SK-N-SH (cell line): Measurements from ENCODE around the gene IL16. TPM values are rescaled to one million over a fixed set of nuclear protein-coding genes. Genes with fewer than 3 reads are reported as not detected.

ENCODE experiments used
- CTCF ChIA-PET: fragments of 300-600, 350-600 bp; formaldehyde crosslinking; extraction: SDS; loops from one replicate; lab custom pipeline; 2021; lab: Yijun Ruan, JAX
- POLR2A ChIA-PET: fragments of 350-600 bp; sonication (Branson Sonifier 250); formaldehyde crosslinking; extraction: SDS; loops from one replicate; lab custom pipeline; 2020; ENCODE audit warnings: antibody characterized with exemption, inconsistent platforms; lab: Yijun Ruan, JAX
- DNase-seq: peaks from one replicate; pipeline ENCODE4 v3.0.0; 2012
- H2AFZ ChIP-seq: fragments of 200-600 bp; sonication (generic); 2 replicates; pipeline ENCODE4 v1.8.1; 2016; ENCODE audit warnings: antibody characterized with exemption, mild to moderate bottlenecking, low read depth
- H3F3A ChIP-seq: fragments of 200-600 bp; sonication (generic); replicated peaks from 2 replicates; pipeline ENCODE3; 2016; ENCODE audit warnings: antibody characterized with exemption, mild to moderate bottlenecking; ENCODE audit not compliant: insufficient read depth
- H3K27ac ChIP-seq, 2 experiments: fragments of 200-500 bp in 1 of 2; fragments of 200-600 bp in 1 of 2; sonication (Bioruptor generic) in 1 of 2; sonication (generic), shearing (Covaris generic) in 1 of 2; 2 replicates each; pipeline versions ENCODE4 v1.5.1 to v1.6.1; 2014 to 2016; ENCODE audit warnings: low read depth in 2 of 2, inconsistent platforms in 1 of 2, low read length in 1 of 2, mild to moderate bottlenecking in 1 of 2, mixed read lengths in 1 of 2
- H3K27me3 ChIP-seq: fragments of 200-600 bp; sonication (generic), shearing (Covaris generic); 2 replicates; pipeline ENCODE4 v1.6.1; 2016; ENCODE audit warnings: mixed run types; ENCODE audit not compliant: insufficient read depth
- H3K36me3 ChIP-seq, 2 experiments: fragments of 200-500 bp in 1 of 2; fragments of 200-600 bp in 1 of 2; sonication (Bioruptor generic) in 1 of 2; sonication (generic) in 1 of 2; replicated peaks in 1 of 2; 2 replicates each; pipeline versions ENCODE3 to v1.5.1; 2014 to 2016; ENCODE audit warnings: low read length in 1 of 2, mild to moderate bottlenecking in 1 of 2; ENCODE audit not compliant: insufficient read depth in 2 of 2, control insufficient read depth in 1 of 2
- H3K4me1 ChIP-seq, 2 experiments: fragments of 200-500 bp in 1 of 2; fragments of 200-600 bp in 1 of 2; sonication (Bioruptor generic) in 1 of 2; sonication (generic), shearing (Covaris generic) in 1 of 2; 2 replicates each; pipeline versions ENCODE4 v1.5.1 to v1.6.1; 2014 to 2016; ENCODE audit warnings: low read depth in 1 of 2, low read length in 1 of 2, mixed run types in 1 of 2; ENCODE audit not compliant: insufficient read depth in 2 of 2, control insufficient read depth in 1 of 2
- H3K4me2 ChIP-seq: fragments of 200-600 bp; sonication (generic), shearing (Covaris generic); 2 replicates; pipeline ENCODE4 v1.6.1; 2017; ENCODE audit warnings: mixed run types
- H3K4me3 ChIP-seq, 2 experiments: fragments of 200-500 bp in 1 of 2; fragments of 200-600 bp in 1 of 2; sonication (Bioruptor generic) in 1 of 2; sonication (generic), shearing (Covaris generic) in 1 of 2; 2 replicates each; pipeline versions ENCODE4 v1.5.1 to v1.8.1; 2014 to 2016; ENCODE audit warnings: low read depth in 2 of 2, inconsistent platforms in 1 of 2, low read length in 1 of 2, mild to moderate bottlenecking in 1 of 2, mixed read lengths in 1 of 2, moderate library complexity in 1 of 2
- H3K79me2 ChIP-seq: fragments of 200-600 bp; sonication (generic); 2 replicates; pipeline ENCODE4 v1.8.1; 2017; ENCODE audit warnings: mild to moderate bottlenecking; ENCODE audit not compliant: insufficient read depth
- H3K9ac ChIP-seq: fragments of 200-600 bp; sonication (generic); 2 replicates; pipeline ENCODE4 v1.6.1; 2017; ENCODE audit warnings: mixed run types
- H3K9me2 ChIP-seq: fragments of 200-600 bp; sonication (generic); 2 replicates; pipeline ENCODE4 v1.6.1; 2017; ENCODE audit warnings: mixed run types
- H3K9me3 ChIP-seq: fragments of 200-600 bp; sonication (generic); 2 replicates; pipeline ENCODE4 v1.6.1; 2017; ENCODE audit warnings: mixed run types, mild to moderate bottlenecking, moderate library complexity
- H4K20me1 ChIP-seq: fragments of 200-600 bp; sonication (generic); 2 replicates; pipeline ENCODE4 v1.6.1; 2017; ENCODE audit warnings: mild to moderate bottlenecking, mixed run types; ENCODE audit not compliant: insufficient read depth
- ELF1 ChIP-seq: IDR thresholded peaks from 2 replicates; pipeline ENCODE4 v1.4.0; 2012
- EP300 ChIP-seq, 2 experiments: IDR thresholded peaks; 2 replicates each; pipeline versions ENCODE4 v1.4.0 to v1.6.1; 2012; ENCODE audit warnings: borderline replicate concordance in 1 of 2, low read depth in 1 of 2, low read length in 1 of 2
- EZH2phosphoT487 ChIP-seq: fragments of 200-600 bp; sonication (generic); IDR thresholded peaks from 2 replicates; pipeline ENCODE4 v1.6.1; 2017; ENCODE audit warnings: low read depth, mixed run types, mild to moderate bottlenecking, antibody characterized with exemption, moderate library complexity, borderline replicate concordance
- FOXM1 ChIP-seq: IDR thresholded peaks from 2 replicates; pipeline ENCODE4 v1.4.0; 2012; ENCODE audit warnings: low read depth, mild to moderate bottlenecking
- GABPA ChIP-seq: IDR thresholded peaks from 2 replicates; pipeline ENCODE4 v1.4.0; 2012; ENCODE audit warnings: low read depth, mild to moderate bottlenecking
- GATA2 ChIP-seq: sonication (generic); formaldehyde crosslinking; IDR thresholded peaks from 2 replicates; pipeline ENCODE4 v1.5.0; 2020; ENCODE audit warnings: mild to moderate bottlenecking, missing genetic modification reagents
- MXI1 ChIP-seq: IDR thresholded peaks from 2 replicates; pipeline ENCODE4 v1.6.1; 2012; ENCODE audit warnings: mild to moderate bottlenecking, low read depth, low read length, improper control_type of control experiment
- POLR2AphosphoS5 ChIP-seq: IDR thresholded peaks from 2 replicates; pipeline ENCODE4 v1.6.1; 2012; ENCODE audit warnings: low read depth, low read length
- RCOR1 ChIP-seq: fragments of 150-350 bp; IDR thresholded peaks from 2 replicates; pipeline ENCODE4 v1.6.1; 2017; ENCODE audit warnings: antibody characterized with exemption, low read length
- RXRA ChIP-seq: IDR thresholded peaks from 2 replicates; pipeline ENCODE4 v1.4.0; 2012; ENCODE audit warnings: low read depth, mild to moderate bottlenecking, borderline replicate concordance
- SIN3A ChIP-seq: IDR thresholded peaks from 2 replicates; pipeline ENCODE4 v1.6.1; 2012; ENCODE audit warnings: low read depth, mild to moderate bottlenecking, low read length, moderate library complexity, borderline replicate concordance
- SMC3 ChIP-seq: IDR thresholded peaks from 2 replicates; pipeline ENCODE4 v1.6.1; 2012; ENCODE audit warnings: low read depth, low read length, improper control_type of control experiment
- TAF1 ChIP-seq: IDR thresholded peaks from 2 replicates; pipeline ENCODE4 v1.6.1; 2012; ENCODE audit warnings: low read depth, mild to moderate bottlenecking, low read length, moderate library complexity, borderline replicate concordance
- TCF12 ChIP-seq: IDR thresholded peaks from 2 replicates; pipeline ENCODE4 v1.4.0; 2012
- TEAD4 ChIP-seq: IDR thresholded peaks from 2 replicates; pipeline ENCODE4 v1.4.0; 2012; ENCODE audit warnings: mild to moderate bottlenecking, borderline replicate concordance; ENCODE audit not compliant: insufficient read depth
- WGBS: methylation state at CpG from one replicate; pipeline ENCODE4 v1.1.6; 2017; ENCODE audit warnings: low lambda C conversion rate; 5-methylcytosine and 5-hydroxymethylcytosine counted together
- polyA plus RNA-seq, 3 experiments: library from polyadenylated mRNA; depleted of rRNA; stranded (reverse); fragments of >200 nt; gene quantifications; 2 replicates each; pipeline ENCODE4 v1.2.3, GENCODE V29; 2012
- TF ChIP-seq, protein P1 (sequence below): fragments of 200-600 bp; sonication (generic); IDR thresholded peaks from 2 replicates; pipeline ENCODE4 v1.6.1; 2017; ENCODE audit warnings: antibody characterized with exemption, mild to moderate bottlenecking, moderate library complexity
- TF ChIP-seq, protein P2 (sequence below): fragments of 150-350 bp; IDR thresholded peaks from 2 replicates; pipeline ENCODE4 v1.6.1; 2016; ENCODE audit warnings: mild to moderate bottlenecking, low read depth, low read length
- TF ChIP-seq, protein P3 (sequence below): IDR thresholded peaks from 2 replicates; pipeline ENCODE4 v1.6.1; 2012; ENCODE audit warnings: mild to moderate bottlenecking, low read depth, low read length, moderate library complexity
- TF ChIP-seq, protein P4 (sequence below): IDR thresholded peaks from 2 replicates; pipeline ENCODE4; 2012
- TF ChIP-seq, protein P5 (sequence below): IDR thresholded peaks from 2 replicates; pipeline ENCODE4 v1.4.0; 2012; ENCODE audit warnings: low read depth, borderline replicate concordance

The IL16 gene
- polyA plus RNA-seq, 1 of the 3 experiments (the other 2 are of a cell fraction), result not detected

DNA sequence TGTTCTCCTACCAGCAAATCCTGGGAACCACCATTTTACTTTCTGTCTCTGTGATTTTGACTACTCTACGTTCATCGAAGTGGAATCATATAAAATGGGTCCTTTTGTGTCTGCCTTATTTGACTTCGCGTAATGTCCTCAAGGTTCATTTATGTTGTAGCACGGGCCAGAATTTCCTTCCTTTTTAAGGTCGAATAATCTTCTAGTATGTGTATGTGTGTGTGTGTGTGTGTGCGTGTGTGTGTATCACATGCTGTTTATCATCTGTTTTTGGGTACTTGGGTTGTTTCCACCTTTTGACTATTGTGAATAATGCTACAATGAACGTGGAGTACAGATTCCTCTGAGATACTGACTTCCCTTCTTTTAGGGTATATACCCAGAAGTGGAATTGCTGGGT is 91.9 kb downstream of the IL16 start:
- Histone ChIP-seq H3K9me3 (no peaks in the 10 kb centered on the region), H3K27me3 (peaks cover 8% of the 10 kb centered on the region), H3K9me2 (no peaks in the 10 kb centered on the region), H3F3A (no peaks in the 10 kb centered on the region), H3K4me3 (no peak overlapping the region), H2AFZ (no peak overlapping the region), H3K27ac (no peak overlapping the region), H3K36me3 (no peaks in the 10 kb centered on the region), H3K9ac (no peak overlapping the region), H3K79me2 (no peaks in the 10 kb centered on the region), H3K4me1 (no peaks in the 10 kb centered on the region), H3K4me2 (no peak overlapping the region), H4K20me1 (no peaks in the 10 kb centered on the region)
- 69% methylated on average over 8 of the region's 8 CpGs for WGBS
- ChIA-PET CTCF (no interaction called here), POLR2A (no interaction called here)
- no peak for DNase-seq
- no peak for TF ChIP-seq RXRA
- TF ChIP-seq MXI1, result no peak
- TF ChIP-seq, protein P1, sequence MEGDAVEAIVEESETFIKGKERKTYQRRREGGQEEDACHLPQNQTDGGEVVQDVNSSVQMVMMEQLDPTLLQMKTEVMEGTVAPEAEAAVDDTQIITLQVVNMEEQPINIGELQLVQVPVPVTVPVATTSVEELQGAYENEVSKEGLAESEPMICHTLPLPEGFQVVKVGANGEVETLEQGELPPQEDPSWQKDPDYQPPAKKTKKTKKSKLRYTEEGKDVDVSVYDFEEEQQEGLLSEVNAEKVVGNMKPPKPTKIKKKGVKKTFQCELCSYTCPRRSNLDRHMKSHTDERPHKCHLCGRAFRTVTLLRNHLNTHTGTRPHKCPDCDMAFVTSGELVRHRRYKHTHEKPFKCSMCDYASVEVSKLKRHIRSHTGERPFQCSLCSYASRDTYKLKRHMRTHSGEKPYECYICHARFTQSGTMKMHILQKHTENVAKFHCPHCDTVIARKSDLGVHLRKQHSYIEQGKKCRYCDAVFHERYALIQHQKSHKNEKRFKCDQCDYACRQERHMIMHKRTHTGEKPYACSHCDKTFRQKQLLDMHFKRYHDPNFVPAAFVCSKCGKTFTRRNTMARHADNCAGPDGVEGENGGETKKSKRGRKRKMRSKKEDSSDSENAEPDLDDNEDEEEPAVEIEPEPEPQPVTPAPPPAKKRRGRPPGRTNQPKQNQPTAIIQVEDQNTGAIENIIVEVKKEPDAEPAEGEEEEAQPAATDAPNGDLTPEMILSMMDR, result no peak
- TF ChIP-seq, protein P2, sequence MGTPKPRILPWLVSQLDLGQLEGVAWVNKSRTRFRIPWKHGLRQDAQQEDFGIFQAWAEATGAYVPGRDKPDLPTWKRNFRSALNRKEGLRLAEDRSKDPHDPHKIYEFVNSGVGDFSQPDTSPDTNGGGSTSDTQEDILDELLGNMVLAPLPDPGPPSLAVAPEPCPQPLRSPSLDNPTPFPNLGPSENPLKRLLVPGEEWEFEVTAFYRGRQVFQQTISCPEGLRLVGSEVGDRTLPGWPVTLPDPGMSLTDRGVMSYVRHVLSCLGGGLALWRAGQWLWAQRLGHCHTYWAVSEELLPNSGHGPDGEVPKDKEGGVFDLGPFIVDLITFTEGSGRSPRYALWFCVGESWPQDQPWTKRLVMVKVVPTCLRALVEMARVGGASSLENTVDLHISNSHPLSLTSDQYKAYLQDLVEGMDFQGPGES, result no peak
- no peak for TF ChIP-seq GABPA
- TF ChIP-seq, protein P3, sequence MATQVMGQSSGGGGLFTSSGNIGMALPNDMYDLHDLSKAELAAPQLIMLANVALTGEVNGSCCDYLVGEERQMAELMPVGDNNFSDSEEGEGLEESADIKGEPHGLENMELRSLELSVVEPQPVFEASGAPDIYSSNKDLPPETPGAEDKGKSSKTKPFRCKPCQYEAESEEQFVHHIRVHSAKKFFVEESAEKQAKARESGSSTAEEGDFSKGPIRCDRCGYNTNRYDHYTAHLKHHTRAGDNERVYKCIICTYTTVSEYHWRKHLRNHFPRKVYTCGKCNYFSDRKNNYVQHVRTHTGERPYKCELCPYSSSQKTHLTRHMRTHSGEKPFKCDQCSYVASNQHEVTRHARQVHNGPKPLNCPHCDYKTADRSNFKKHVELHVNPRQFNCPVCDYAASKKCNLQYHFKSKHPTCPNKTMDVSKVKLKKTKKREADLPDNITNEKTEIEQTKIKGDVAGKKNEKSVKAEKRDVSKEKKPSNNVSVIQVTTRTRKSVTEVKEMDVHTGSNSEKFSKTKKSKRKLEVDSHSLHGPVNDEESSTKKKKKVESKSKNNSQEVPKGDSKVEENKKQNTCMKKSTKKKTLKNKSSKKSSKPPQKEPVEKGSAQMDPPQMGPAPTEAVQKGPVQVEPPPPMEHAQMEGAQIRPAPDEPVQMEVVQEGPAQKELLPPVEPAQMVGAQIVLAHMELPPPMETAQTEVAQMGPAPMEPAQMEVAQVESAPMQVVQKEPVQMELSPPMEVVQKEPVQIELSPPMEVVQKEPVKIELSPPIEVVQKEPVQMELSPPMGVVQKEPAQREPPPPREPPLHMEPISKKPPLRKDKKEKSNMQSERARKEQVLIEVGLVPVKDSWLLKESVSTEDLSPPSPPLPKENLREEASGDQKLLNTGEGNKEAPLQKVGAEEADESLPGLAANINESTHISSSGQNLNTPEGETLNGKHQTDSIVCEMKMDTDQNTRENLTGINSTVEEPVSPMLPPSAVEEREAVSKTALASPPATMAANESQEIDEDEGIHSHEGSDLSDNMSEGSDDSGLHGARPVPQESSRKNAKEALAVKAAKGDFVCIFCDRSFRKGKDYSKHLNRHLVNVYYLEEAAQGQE, result no peak
- no peak for TF ChIP-seq ELF1
- TF ChIP-seq TCF12, result no peak
- no peak for TF ChIP-seq SMC3
- no peak for TF ChIP-seq EP300 (IDR thresholded peaks at IDR 0.05; ENCODE audit: borderline replicate concordance in 1 of 2, low read depth in 1 of 2, low read length in 1 of 2)
- TF ChIP-seq, protein P4, sequence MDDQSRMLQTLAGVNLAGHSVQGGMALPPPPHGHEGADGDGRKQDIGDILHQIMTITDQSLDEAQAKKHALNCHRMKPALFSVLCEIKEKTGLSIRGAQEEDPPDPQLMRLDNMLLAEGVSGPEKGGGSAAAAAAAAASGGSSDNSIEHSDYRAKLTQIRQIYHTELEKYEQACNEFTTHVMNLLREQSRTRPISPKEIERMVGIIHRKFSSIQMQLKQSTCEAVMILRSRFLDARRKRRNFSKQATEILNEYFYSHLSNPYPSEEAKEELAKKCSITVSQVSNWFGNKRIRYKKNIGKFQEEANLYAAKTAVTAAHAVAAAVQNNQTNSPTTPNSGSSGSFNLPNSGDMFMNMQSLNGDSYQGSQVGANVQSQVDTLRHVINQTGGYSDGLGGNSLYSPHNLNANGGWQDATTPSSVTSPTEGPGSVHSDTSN, result no peak
- TF ChIP-seq, protein P5, sequence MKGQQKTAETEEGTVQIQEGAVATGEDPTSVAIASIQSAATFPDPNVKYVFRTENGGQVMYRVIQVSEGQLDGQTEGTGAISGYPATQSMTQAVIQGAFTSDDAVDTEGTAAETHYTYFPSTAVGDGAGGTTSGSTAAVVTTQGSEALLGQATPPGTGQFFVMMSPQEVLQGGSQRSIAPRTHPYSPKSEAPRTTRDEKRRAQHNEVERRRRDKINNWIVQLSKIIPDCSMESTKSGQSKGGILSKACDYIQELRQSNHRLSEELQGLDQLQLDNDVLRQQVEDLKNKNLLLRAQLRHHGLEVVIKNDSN, result no peak
- no peak for TF ChIP-seq GATA2 (CRISPR knock-in tag)
- no peak for TF ChIP-seq TAF1
- TF ChIP-seq SIN3A, result no peak
- TF ChIP-seq FOXM1, result no peak
- no peak for TF ChIP-seq TEAD4
- TF ChIP-seq EZH2phosphoT487, result no peak
- no peak for TF ChIP-seq POLR2AphosphoS5
- no peak for TF ChIP-seq RCOR1
